Ovary (tissue), 3 donors: ENCODE data around the gene ATP13A5.

ENCODE experiments used
- EP300 ChIP-seq: sonication (generic); formaldehyde crosslinking; IDR thresholded peaks from one replicate; pipeline ENCODE4 v1.6.1; 2017; ENCODE audit warnings: antibody characterized with exemption
- POLR2A ChIP-seq: fragments of 450-650 bp; IDR thresholded peaks from one replicate; pipeline ENCODE4 v1.6.1; 2017; ENCODE audit warnings: antibody characterized with exemption, mild to moderate bottlenecking, moderate library complexity
- TF ChIP-seq, protein P1 (sequence below), 3 donors: fragments of 450-650 bp in 2 of 3; fragments of 200-600 bp in 1 of 3; IDR thresholded peaks; one replicate each; pipeline versions ENCODE4 v1.5.1 to v1.8.0; 2016 to 2022; ENCODE audit warnings: antibody characterized with exemption in 3 of 3, mild to moderate bottlenecking in 1 of 3
- donor health status: DM: no; HTN: no; CAD: no.

DNA sequence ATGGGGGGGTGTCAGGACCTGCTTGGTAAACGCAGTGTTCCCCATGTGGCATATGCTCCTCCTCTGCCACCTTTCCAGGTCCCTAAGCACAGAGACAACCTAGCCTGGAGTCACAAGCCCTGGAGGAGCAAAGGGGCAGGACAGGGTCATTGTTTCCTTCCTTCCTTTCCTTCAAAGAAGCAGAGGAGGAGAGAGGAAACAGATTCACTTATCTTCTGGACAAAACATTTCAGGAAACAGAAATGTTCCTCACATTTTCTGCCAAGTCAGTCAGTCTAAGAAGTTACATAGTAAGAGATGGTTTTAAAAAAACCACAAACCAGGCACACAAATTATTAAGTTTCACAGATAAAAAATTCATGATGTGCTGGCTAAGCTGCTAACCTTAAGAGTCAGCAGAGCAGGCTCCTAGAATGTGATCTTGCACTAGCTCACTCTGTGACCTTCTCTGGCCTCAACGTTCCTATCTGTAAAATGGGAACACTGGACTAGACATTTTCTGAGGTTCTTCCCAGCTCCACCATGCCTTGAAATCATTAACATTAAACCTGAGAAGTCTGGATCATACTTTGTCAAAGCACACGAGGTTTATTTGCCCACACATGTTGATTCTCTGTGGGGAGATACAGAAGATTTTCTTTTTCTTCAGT lies 47.9 kb downstream of the ATP13A5 start:
- TF ChIP-seq, protein P1, sequence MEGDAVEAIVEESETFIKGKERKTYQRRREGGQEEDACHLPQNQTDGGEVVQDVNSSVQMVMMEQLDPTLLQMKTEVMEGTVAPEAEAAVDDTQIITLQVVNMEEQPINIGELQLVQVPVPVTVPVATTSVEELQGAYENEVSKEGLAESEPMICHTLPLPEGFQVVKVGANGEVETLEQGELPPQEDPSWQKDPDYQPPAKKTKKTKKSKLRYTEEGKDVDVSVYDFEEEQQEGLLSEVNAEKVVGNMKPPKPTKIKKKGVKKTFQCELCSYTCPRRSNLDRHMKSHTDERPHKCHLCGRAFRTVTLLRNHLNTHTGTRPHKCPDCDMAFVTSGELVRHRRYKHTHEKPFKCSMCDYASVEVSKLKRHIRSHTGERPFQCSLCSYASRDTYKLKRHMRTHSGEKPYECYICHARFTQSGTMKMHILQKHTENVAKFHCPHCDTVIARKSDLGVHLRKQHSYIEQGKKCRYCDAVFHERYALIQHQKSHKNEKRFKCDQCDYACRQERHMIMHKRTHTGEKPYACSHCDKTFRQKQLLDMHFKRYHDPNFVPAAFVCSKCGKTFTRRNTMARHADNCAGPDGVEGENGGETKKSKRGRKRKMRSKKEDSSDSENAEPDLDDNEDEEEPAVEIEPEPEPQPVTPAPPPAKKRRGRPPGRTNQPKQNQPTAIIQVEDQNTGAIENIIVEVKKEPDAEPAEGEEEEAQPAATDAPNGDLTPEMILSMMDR (IDR thresholded peaks at IDR 0.05): no peak
- no peak for TF ChIP-seq POLR2A
- no peak for TF ChIP-seq EP300
